Endothelial cell of umbilical vein (primary cell): ENCODE results near the gene FIGNL2.

ENCODE experiments used
- POLR2AphosphoS5 ChIP-seq: IDR thresholded peaks from 2 replicates; pipeline ENCODE4 v1.6.1; 2012; ENCODE audit warnings: low read depth, mild to moderate bottlenecking, control low read depth, low read length, moderate library complexity; ENCODE audit not compliant: insufficient read depth
- TF ChIP-seq, protein P1 (sequence below), 2 donors: IDR thresholded peaks; 1 replicate in 1 of 2; 2 replicates in 1 of 2; pipeline ENCODE4 v1.5.1; 2011; ENCODE audit warnings: low read length in 2 of 2, mild to moderate bottlenecking in 2 of 2, moderate library complexity in 2 of 2, control low read depth in 1 of 2, inconsistent platforms in 1 of 2, low read depth in 1 of 2; ENCODE audit not compliant: insufficient read depth in 1 of 2; ENCODE audit errors: extremely low read depth in 1 of 2

DNA sequence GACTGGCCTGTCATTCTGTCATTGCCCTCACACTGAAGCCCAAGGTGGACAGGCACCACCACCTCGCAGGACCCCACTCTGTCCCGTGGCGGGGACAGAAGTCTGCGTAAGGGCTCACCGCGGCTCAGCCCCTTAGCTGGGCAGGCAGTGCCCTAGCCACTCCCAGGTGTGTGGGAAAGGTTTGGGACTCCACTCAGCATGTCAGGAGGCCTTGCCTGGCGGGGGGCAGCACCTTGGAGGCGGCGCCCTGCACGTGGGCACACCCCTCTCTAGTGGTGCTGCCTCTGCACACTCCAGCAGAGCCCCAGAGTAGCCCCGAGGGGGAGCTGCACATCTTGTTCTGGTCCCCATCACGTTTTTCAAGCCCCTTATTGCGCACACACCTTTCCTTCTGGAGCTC, 35.6 kb downstream of the FIGNL2 start:
- TF ChIP-seq POLR2AphosphoS5: no peak
- TF ChIP-seq, protein P1, sequence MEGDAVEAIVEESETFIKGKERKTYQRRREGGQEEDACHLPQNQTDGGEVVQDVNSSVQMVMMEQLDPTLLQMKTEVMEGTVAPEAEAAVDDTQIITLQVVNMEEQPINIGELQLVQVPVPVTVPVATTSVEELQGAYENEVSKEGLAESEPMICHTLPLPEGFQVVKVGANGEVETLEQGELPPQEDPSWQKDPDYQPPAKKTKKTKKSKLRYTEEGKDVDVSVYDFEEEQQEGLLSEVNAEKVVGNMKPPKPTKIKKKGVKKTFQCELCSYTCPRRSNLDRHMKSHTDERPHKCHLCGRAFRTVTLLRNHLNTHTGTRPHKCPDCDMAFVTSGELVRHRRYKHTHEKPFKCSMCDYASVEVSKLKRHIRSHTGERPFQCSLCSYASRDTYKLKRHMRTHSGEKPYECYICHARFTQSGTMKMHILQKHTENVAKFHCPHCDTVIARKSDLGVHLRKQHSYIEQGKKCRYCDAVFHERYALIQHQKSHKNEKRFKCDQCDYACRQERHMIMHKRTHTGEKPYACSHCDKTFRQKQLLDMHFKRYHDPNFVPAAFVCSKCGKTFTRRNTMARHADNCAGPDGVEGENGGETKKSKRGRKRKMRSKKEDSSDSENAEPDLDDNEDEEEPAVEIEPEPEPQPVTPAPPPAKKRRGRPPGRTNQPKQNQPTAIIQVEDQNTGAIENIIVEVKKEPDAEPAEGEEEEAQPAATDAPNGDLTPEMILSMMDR (IDR thresholded peaks at IDR 0.05; ENCODE audit: extremely low read depth in 1 of 2, insufficient read depth in 1 of 2, low read depth in 1 of 2, low read length in 2 of 2): no peak
